ENCODE results near the gene OSBPL6. TPM values are rescaled to one million over a fixed set of nuclear protein-coding genes. Genes with fewer than 3 reads are reported as not detected.
"Not testable (repeated sequence)": the region's sequence is repeated elsewhere in the genome, so short reads cannot be mapped to it uniquely, and the experiment has no call there.

The OSBPL6 gene
- total and polyA plus RNA-seq, 5 donors, result 2.3 to 8.2 (median 7.2) TPM

DNA sequence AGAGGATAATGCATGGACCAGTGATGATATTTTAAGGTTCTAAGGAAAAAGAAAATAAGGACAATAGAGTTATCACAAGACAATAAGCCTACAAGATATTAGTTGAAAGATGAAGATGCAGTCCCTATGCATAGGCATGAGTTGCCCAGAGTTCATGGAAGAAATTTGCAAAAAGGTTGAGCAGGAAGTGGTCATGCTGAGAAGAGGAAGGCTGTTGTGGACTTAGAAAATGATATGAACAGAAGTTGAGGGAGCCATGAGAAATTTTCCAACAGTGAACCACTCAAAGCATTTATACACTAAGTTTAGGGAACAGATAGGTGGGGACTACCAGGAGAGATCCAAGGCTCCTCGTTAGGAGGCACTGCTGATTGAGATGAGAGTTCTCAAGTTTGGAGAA is 3.5 kb downstream of the OSBPL6 start:
- Histone ChIP-seq H3K4me1 (ENCODE audit: control insufficient read depth, insufficient read depth, low read length) (no peaks in the 10 kb centered on the region), H3K4me3 (ENCODE audit: low read length) (no peak overlapping the region), H3K27me3 (ENCODE audit: control insufficient read depth, insufficient read depth) (no peaks in the 10 kb centered on the region), H3K27ac (ENCODE audit: low read length) (no peak overlapping the region), H3K9me3 (ENCODE audit: control insufficient read depth, low read length) (no peaks in the 10 kb centered on the region)
- 83% methylated on average over 1 of the region's 1 CpG for WGBS
- ATAC-seq, result no peak
- no peak for DNase-seq
- intact Hi-C loops (cut with DNase I), result loop anchor here in 2 of 4 donors (10.0 kb wide), 1 partner anchor 77 kb away; no protein-coding TSS in a partner anchor

DNA sequence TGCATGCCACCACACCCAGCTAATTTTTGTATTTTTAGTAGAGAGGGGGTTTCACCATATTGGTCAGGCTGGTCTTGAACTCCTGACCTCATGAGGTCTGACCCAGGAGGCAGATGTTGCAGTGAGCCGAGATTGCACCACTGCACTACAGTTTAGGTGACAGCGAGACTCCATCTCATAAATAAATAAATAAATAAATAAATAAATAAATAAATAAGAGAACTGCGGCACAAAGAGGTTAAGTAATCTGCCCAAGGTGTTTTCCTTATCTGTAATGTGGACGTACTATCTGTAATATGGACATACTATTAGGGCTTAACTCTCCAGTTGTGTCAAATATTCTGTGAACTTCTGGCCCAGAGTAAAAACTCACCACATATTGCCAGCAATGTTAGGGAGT is 4.1 kb downstream of the OSBPL6 start:
- H3K4me1 ChIP-seq (ENCODE audit: control insufficient read depth, insufficient read depth, low read length); H3K9me3 ChIP-seq (ENCODE audit: control insufficient read depth, low read length); H3K4me3 ChIP-seq (ENCODE audit: low read length); H3K27ac ChIP-seq (ENCODE audit: low read length); H3K27me3 ChIP-seq (ENCODE audit: control insufficient read depth, insufficient read depth); ATAC-seq; DNase-seq: not testable (repeated sequence)
- WGBS, result 90% methylated on average over 4 of the region's 4 CpGs
- intact Hi-C loops (cut with DNase I), result loop anchor here in 2 of 4 donors (10.0 kb wide), 1 partner anchor 76 kb away; no protein-coding TSS in a partner anchor

- H3K27me3 ChIP-seq (ENCODE audit: control insufficient read depth, insufficient read depth), result no peaks in the 10 kb centered on the region
- 95% methylated on average over 1 of the region's 1 CpG for WGBS
- no peaks in the 10 kb centered on the region for H3K9me3 ChIP-seq (ENCODE audit: control insufficient read depth, low read length)
- intact Hi-C loops (cut with DNase I), result loop anchor here in 2 of 4 donors (10.0 kb wide), 1 partner anchor 75 kb away; no protein-coding TSS in a partner anchor
- DNase-seq (no peak), ATAC-seq (no peak)
- H3K4me3 ChIP-seq (ENCODE audit: low read length), result no peak overlapping the region
- no peak overlapping the region for H3K27ac ChIP-seq (ENCODE audit: low read length)
- H3K4me1 ChIP-seq (ENCODE audit: control insufficient read depth, insufficient read depth, low read length), result no peaks in the 10 kb centered on the region
These were observed 5.0 kb downstream of the OSBPL6 start for GRCh38 chr2:178199334-178199733.

- ATAC-seq, result no peak
- H3K27ac ChIP-seq (ENCODE audit: low read length), result no peak overlapping the region
- DNase-seq, result no peak
- intact Hi-C loops (cut with DNase I), result loop anchor here in 1 of 4 donors (10.0 kb wide), 1 partner anchor 54 kb away; no protein-coding TSS in a partner anchor
- H3K4me3 ChIP-seq (ENCODE audit: low read length), result no peak overlapping the region
- whole genome bisulfite sequencing, result 86% methylated on average over 1 of the region's 1 CpG
- H3K27me3 ChIP-seq (ENCODE audit: control insufficient read depth, insufficient read depth), result no peaks in the 10 kb centered on the region
- no peaks in the 10 kb centered on the region for H3K9me3 ChIP-seq (ENCODE audit: control insufficient read depth, low read length)
- H3K4me1 ChIP-seq (ENCODE audit: control insufficient read depth, insufficient read depth, low read length), result no peaks in the 10 kb centered on the region
These were observed 6.0 kb downstream of the OSBPL6 start for GRCh38 chr2:178200331-178200730.

DNA sequence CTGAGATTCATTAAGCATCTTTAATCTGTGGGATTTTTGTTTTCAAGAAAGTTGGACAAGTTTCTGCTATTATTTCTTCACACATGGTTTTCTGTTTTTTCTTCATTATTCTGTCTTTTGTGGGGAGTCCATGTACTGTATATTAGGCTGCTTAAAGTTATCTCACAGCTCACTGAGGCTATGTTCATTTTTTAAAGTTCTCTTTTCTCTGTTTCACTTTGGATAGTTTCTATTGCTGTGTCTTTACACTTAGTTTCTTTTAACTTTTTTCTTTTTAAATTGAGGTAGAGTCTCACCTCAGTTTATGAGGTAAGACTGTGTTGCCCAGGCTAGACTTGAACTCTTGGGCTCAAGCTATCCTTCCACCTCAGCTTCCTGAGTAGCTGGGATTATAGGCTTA is 8.6 kb downstream of the OSBPL6 start:
- Histone ChIP-seq H3K4me3 (ENCODE audit: low read length) (no peak overlapping the region), H3K27ac (ENCODE audit: low read length) (no peak overlapping the region), H3K9me3 (ENCODE audit: control insufficient read depth, low read length) (no peaks in the 10 kb centered on the region), H3K4me1 (ENCODE audit: control insufficient read depth, insufficient read depth, low read length) (no peaks in the 10 kb centered on the region), H3K27me3 (ENCODE audit: control insufficient read depth, insufficient read depth) (no peaks in the 10 kb centered on the region)
- no peak for DNase-seq
- ATAC-seq, result no peak
- intact Hi-C loops (cut with DNase I), result loop anchor here in 1 of 4 donors (10.0 kb wide), 1 partner anchor 52 kb away; no protein-coding TSS in a partner anchor

- H3K9me3 ChIP-seq (ENCODE audit: control insufficient read depth, low read length), result no peaks in the 10 kb centered on the region
- ATAC-seq, result no peak
- no peaks in the 10 kb centered on the region for H3K27me3 ChIP-seq (ENCODE audit: control insufficient read depth, insufficient read depth)
- WGBS, result 57% methylated on average over 2 of the region's 2 CpGs
- DNase-seq, result no peak
- intact Hi-C loops (cut with DNase I), result loop anchor here in 1 of 4 donors (10.0 kb wide), 1 partner anchor 50 kb away; no protein-coding TSS in a partner anchor
- no peaks in the 10 kb centered on the region for H3K4me1 ChIP-seq (ENCODE audit: control insufficient read depth, insufficient read depth, low read length)
- H3K27ac ChIP-seq (ENCODE audit: low read length), result no peak overlapping the region
- H3K4me3 ChIP-seq (ENCODE audit: low read length), result no peak overlapping the region
These were observed 10.7 kb downstream of the OSBPL6 start for GRCh38 chr2:178204977-178205376.

GRCh38 chr2:178205853-178206521 is 11.7 kb downstream of the OSBPL6 start:
- Histone ChIP-seq H3K4me1 (ENCODE audit: control insufficient read depth, insufficient read depth, low read length) (no peaks in the 10 kb centered on the region), H3K27me3 (ENCODE audit: control insufficient read depth, insufficient read depth) (no peaks in the 10 kb centered on the region), H3K27ac (ENCODE audit: low read length) (no peak overlapping the region), H3K4me3 (ENCODE audit: low read length) (no peak overlapping the region), H3K9me3 (ENCODE audit: control insufficient read depth, low read length) (no peaks in the 10 kb centered on the region)
- ATAC-seq, result no peak
- WGBS, result 83% methylated on average over 3 of the region's 3 CpGs
- intact Hi-C loops (cut with DNase I), result loop anchor here in 1 of 4 donors (10.0 kb wide), 1 partner anchor 49 kb away; no protein-coding TSS in a partner anchor
- DNase-seq, result no peak

DNA sequence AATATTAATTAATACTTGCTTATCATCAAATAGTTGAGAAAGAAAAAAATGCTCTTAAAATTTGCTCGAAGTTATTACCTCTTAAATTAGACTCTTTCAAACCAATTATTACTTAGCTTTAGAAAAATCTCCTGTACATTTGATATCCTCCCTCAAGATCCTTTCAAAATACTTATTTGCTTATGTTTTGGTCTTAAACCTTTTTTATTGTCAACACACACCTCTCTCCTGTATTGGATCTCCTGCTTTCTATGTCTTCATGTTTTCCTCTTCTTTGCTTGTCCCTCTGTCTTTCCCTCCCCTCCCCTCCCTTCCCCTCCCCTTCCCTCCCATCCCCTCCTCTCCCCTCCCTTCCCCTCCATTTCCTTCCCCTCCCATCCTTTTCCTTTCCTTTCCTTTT is 14.0 kb downstream of the OSBPL6 start:
- intact Hi-C loops (cut with DNase I), result loop anchor here in 1 of 4 donors (10.0 kb wide), 1 partner anchor 46 kb away; no protein-coding TSS in a partner anchor
- DNase-seq (no peak), ATAC-seq (no peak)
- Histone ChIP-seq H3K4me3 (ENCODE audit: low read length) (no peak overlapping the region), H3K27me3 (ENCODE audit: control insufficient read depth, insufficient read depth) (no peaks in the 10 kb centered on the region), H3K27ac (ENCODE audit: low read length) (no peak overlapping the region), H3K4me1 (ENCODE audit: control insufficient read depth, insufficient read depth, low read length) (no peaks in the 10 kb centered on the region), H3K9me3 (ENCODE audit: control insufficient read depth, low read length) (no peaks in the 10 kb centered on the region)
- WGBS, result 94% methylated on average over 1 of the region's 1 CpG

DNA sequence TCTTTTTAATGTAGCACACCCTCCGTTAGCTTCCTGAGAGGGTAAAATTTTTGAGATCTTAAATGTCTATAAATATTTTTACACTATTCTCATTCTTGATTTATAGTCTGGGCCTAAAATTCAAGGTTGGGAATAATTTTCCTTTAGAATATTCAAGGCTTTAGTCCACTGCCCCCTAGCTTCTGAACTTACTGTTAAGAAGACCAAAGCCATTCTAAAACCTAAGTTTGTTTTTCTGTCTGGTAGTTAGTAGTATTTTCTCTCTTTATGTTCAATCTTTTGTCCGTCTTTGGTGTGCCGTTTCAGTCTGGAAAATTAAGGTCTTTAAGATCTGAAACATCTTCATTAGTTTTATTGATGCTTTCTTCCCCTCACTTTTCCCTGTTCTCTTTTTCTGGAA is 14.5 kb downstream of the OSBPL6 start:
- 86% methylated on average over 3 of the region's 3 CpGs for WGBS

GRCh38 chr2:178211460-178211859 is 17.1 kb downstream of the OSBPL6 start:
- ATAC-seq (no peak), DNase-seq (no peak)
- no peak overlapping the region for H3K4me3 ChIP-seq (ENCODE audit: low read length)
- no peaks in the 10 kb centered on the region for H3K27me3 ChIP-seq (ENCODE audit: control insufficient read depth, insufficient read depth)
- no peak overlapping the region for H3K27ac ChIP-seq (ENCODE audit: low read length)
- H3K9me3 ChIP-seq (ENCODE audit: control insufficient read depth, low read length), result no peaks in the 10 kb centered on the region
- no peaks in the 10 kb centered on the region for H3K4me1 ChIP-seq (ENCODE audit: control insufficient read depth, insufficient read depth, low read length)
- WGBS, result 74% methylated on average over 3 of the region's 3 CpGs
- intact Hi-C loops (cut with DNase I), result no loop called here

More for the DNA sequence above, 14.5 kb downstream of the OSBPL6 start:
- intact Hi-C loops (cut with DNase I), result loop anchor here in 1 of 4 donors (10.0 kb wide), 1 partner anchor 46 kb away; no protein-coding TSS in a partner anchor
- Histone ChIP-seq H3K4me1 (ENCODE audit: control insufficient read depth, insufficient read depth, low read length) (no peaks in the 10 kb centered on the region), H3K27ac (ENCODE audit: low read length) (no peak overlapping the region), H3K4me3 (ENCODE audit: low read length) (no peak overlapping the region), H3K27me3 (ENCODE audit: control insufficient read depth, insufficient read depth) (no peaks in the 10 kb centered on the region), H3K9me3 (ENCODE audit: control insufficient read depth, low read length) (no peaks in the 10 kb centered on the region)
- ATAC-seq (no peak), DNase-seq (no peak)

GRCh38 chr2:178211943-178212342 is 17.6 kb downstream of the OSBPL6 start:
- H3K27ac ChIP-seq (ENCODE audit: low read length), result no peak overlapping the region
- no peaks in the 10 kb centered on the region for H3K4me1 ChIP-seq (ENCODE audit: control insufficient read depth, insufficient read depth, low read length)
- intact Hi-C loops (cut with DNase I), result no loop called here
- ATAC-seq (no peak), DNase-seq (no peak)
- no peaks in the 10 kb centered on the region for H3K27me3 ChIP-seq (ENCODE audit: control insufficient read depth, insufficient read depth)
- no peak overlapping the region for H3K4me3 ChIP-seq (ENCODE audit: low read length)
- no peaks in the 10 kb centered on the region for H3K9me3 ChIP-seq (ENCODE audit: control insufficient read depth, low read length)
- WGBS, result 86% methylated on average over 4 of the region's 4 CpGs
